ENCODE results near the gene KLHL29. TPM values are rescaled to one million over a fixed set of nuclear protein-coding genes. Genes with fewer than 3 reads are reported as not detected.

Gene KLHL29
- total and polyA plus RNA-seq, 2 of the 13 experiments (the other 11 are each of a cell fraction or from before 2014, with no cell fraction given): 0.01 TPM; not detected in 1

- no peaks in the 10 kb centered on the region for H3K9me3 ChIP-seq (ENCODE audit: low read length)
- H3K9ac ChIP-seq (ENCODE audit: insufficient read depth, low read depth, low read length): no peak overlapping the region
- TF ChIP-seq, protein P1, sequence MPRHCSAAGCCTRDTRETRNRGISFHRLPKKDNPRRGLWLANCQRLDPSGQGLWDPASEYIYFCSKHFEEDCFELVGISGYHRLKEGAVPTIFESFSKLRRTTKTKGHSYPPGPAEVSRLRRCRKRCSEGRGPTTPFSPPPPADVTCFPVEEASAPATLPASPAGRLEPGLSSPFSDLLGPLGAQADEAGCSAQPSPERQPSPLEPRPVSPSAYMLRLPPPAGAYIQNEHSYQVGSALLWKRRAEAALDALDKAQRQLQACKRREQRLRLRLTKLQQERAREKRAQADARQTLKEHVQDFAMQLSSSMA (CRISPR knock-in tag; IDR thresholded peaks at IDR 0.05): no peak
- TF ChIP-seq HOXA3 (CRISPR knock-in tag; IDR thresholded peaks at IDR 0.05): no peak
- TF ChIP-seq ZNF572 (CRISPR knock-in tag; IDR thresholded peaks at IDR 0.05): no peak
- TF ChIP-seq, protein P2, sequence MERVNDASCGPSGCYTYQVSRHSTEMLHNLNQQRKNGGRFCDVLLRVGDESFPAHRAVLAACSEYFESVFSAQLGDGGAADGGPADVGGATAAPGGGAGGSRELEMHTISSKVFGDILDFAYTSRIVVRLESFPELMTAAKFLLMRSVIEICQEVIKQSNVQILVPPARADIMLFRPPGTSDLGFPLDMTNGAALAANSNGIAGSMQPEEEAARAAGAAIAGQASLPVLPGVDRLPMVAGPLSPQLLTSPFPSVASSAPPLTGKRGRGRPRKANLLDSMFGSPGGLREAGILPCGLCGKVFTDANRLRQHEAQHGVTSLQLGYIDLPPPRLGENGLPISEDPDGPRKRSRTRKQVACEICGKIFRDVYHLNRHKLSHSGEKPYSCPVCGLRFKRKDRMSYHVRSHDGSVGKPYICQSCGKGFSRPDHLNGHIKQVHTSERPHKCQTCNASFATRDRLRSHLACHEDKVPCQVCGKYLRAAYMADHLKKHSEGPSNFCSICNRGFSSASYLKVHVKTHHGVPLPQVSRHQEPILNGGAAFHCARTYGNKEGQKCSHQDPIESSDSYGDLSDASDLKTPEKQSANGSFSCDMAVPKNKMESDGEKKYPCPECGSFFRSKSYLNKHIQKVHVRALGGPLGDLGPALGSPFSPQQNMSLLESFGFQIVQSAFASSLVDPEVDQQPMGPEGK (CRISPR knock-in tag; IDR thresholded peaks at IDR 0.05): no peak
- no peak for TF ChIP-seq ZNF746 (CRISPR knock-in tag; IDR thresholded peaks at IDR 0.05)
- TF ChIP-seq SAFB2 (CRISPR knock-in tag; IDR thresholded peaks at IDR 0.05; ENCODE audit: borderline replicate concordance, low read depth): no peak
- TF ChIP-seq NCOA5 (CRISPR knock-in tag; IDR thresholded peaks at IDR 0.05): no peak
- TF ChIP-seq ZNF18 (CRISPR knock-in tag; IDR thresholded peaks at IDR 0.05; ENCODE audit: insufficient replicate concordance): no peak
- no peak for TF ChIP-seq ZNF737 (CRISPR knock-in tag; IDR thresholded peaks at IDR 0.05; ENCODE audit: borderline replicate concordance)
- TF ChIP-seq ZNF670 (CRISPR knock-in tag; IDR thresholded peaks at IDR 0.05; ENCODE audit: borderline replicate concordance): no peak
- TF ChIP-seq, protein P3, sequence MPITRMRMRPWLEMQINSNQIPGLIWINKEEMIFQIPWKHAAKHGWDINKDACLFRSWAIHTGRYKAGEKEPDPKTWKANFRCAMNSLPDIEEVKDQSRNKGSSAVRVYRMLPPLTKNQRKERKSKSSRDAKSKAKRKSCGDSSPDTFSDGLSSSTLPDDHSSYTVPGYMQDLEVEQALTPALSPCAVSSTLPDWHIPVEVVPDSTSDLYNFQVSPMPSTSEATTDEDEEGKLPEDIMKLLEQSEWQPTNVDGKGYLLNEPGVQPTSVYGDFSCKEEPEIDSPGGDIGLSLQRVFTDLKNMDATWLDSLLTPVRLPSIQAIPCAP (CRISPR knock-in tag; IDR thresholded peaks at IDR 0.05; ENCODE audit: low read depth): no peak
- TF ChIP-seq HIVEP1 (CRISPR knock-in tag; IDR thresholded peaks at IDR 0.05): no peak
- no peak for TF ChIP-seq RFX3 (CRISPR knock-in tag; IDR thresholded peaks at IDR 0.05)
- TF ChIP-seq, protein P4, sequence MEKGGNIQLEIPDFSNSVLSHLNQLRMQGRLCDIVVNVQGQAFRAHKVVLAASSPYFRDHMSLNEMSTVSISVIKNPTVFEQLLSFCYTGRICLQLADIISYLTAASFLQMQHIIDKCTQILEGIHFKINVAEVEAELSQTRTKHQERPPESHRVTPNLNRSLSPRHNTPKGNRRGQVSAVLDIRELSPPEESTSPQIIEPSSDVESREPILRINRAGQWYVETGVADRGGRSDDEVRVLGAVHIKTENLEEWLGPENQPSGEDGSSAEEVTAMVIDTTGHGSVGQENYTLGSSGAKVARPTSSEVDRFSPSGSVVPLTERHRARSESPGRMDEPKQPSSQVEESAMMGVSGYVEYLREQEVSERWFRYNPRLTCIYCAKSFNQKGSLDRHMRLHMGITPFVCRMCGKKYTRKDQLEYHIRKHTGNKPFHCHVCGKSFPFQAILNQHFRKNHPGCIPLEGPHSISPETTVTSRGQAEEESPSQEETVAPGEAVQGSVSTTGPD (CRISPR knock-in tag; IDR thresholded peaks at IDR 0.05): no peak
- TF ChIP-seq SALL1 (CRISPR knock-in tag; IDR thresholded peaks at IDR 0.05): no peak
- ChIA-PET POLR2A (no interaction called here), CTCF (ENCODE audit: low intra/inter-chr PET ratio, low total read pairs) (no interaction called here)
- 65% methylated on average over 8 of the region's 8 CpGs for WGBS (ENCODE audit: low lambda C conversion rate)
- no TSS peak for BruUV-seq (replicated peaks)
- no peak overlapping the region for H2AFZ ChIP-seq (ENCODE audit: low read length)
- in situ Hi-C loops (cut with HindIII; ENCODE audit: extremely low pct_ligation_motif_present, low pct_unique_long_range_greater_than_20kb) (no loop called here), intact Hi-C loops (cut with micrococcal nuclease; ENCODE audit: unreplicated experiment) (no loop called here)
- H3K4me1 ChIP-seq (ENCODE audit: insufficient read depth, low read length): no peaks in the 10 kb centered on the region
- H3K27ac ChIP-seq (ENCODE audit: extremely low read length, insufficient read depth, low read length): no peak overlapping the region
- no peak overlapping the region for H3K4me3 ChIP-seq (replicated peaks in 1 of 3; ENCODE audit: insufficient read depth in 1 of 3, low read depth in 2 of 3, low read length in 3 of 3)
- DNase-seq (ENCODE audit: low spot score) (no peak), FAIRE-seq (no peak), ATAC-seq (no peak)
- H3K36me3 ChIP-seq (replicated peaks in 1 of 2; ENCODE audit: control insufficient read depth in 1 of 2, insufficient read depth in 2 of 2, low read length in 2 of 2): no peaks in the 10 kb centered on the region
- no peaks in the 10 kb centered on the region for H4K20me1 ChIP-seq (ENCODE audit: insufficient read depth, low read length)
- no peaks in the 10 kb centered on the region for H3K79me2 ChIP-seq (ENCODE audit: insufficient read depth, low read length)
- H3K4me2 ChIP-seq (ENCODE audit: low read depth, low read length): no peak overlapping the region
- peaks cover 5 to 35% of the 10 kb centered on the region in 2 experiments for H3K27me3 ChIP-seq (ENCODE audit: control insufficient read depth in 1 of 2, insufficient read depth in 2 of 2, low read length in 2 of 2)
Observed at GRCh38 chr2:23583467-23583866, 198.5 kb downstream of the KLHL29 start.

Measured in HepG2 (cell line).